ENCODE measurements around the gene ZMYM2.
"Not testable (repeated sequence)": the region's sequence is repeated elsewhere in the genome, so short reads cannot be mapped to it uniquely, and the experiment has no call there.

The ZMYM2 gene

GRCh38 chr13:19982447-19983043 lies 24.0 kb downstream of the ZMYM2 start:
- no peak for DNase-seq (ENCODE audit: low read depth)

DNA sequence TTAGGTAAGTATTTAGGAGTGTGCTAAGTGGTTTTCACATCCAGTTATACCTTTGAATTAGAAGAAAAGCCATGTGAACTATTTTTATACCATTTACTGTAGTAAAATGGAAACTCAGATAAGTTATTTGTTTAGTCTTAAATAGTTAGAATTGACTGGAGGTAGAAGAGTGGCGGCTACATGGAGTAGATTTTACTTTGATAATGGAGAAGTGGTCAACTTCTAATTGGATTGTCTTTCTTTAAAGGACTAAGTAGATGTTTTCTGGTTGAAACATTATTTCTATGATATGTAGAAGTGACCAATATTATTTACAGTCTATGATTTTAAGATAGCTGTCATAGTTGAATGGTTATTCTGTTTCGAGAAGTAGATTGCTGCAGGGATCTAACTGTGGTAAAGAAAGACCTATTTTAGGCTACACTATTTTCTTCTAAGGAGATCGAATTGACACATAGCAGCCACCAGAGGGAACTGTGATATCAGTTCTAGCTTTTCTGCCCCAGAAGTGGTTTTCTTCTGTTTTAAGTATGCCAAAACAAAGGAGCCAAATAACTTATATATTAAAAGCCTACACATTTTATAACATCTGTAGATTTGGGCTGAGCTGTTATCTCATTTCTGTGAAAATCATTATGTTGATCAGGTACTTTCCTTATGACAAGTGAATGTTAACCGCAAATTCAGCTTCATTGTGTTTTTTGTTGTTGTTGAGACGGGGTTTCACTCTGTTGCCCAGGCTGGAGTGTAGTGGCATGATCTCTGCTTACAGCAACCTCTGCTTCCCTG lies 26.1 kb downstream of the ZMYM2 start:
- peak; percentile 43 for DNase-seq (ENCODE audit: low read depth)

DNA sequence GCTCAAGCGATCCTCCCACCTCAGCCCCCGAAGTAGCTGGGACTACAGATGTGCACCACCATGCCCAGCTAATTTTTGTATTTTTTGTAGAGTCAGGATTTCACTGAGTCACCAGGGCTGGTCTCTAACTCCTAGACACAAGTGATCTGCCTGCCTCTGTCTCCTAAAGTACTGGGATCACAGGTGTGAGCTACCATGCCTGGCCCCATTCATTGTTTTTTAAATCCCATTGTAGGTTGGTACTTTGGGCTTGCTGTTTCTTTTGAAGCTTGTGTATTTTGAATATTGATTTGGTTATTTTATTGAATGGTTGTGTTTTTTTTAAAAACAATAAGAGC lies 26.7 kb downstream of the ZMYM2 start:
- no peak for DNase-seq (ENCODE audit: low read depth)

GRCh38 chr13:19991531-19991930 lies 33.0 kb downstream of the ZMYM2 start:
- DNase-seq (ENCODE audit: low read depth) = no peak

GRCh38 chr13:19993024-19993423 lies 34.5 kb downstream of the ZMYM2 start:
- no peak for DNase-seq (ENCODE audit: low read depth)

- no peak for DNase-seq (ENCODE audit: low read depth)
These were observed 40.4 kb downstream of the ZMYM2 start for GRCh38 chr13:19998960-19999359.

- no peak for DNase-seq (ENCODE audit: low read depth)
These were observed 41.6 kb downstream of the ZMYM2 start for GRCh38 chr13:20000062-20000552.

DNA sequence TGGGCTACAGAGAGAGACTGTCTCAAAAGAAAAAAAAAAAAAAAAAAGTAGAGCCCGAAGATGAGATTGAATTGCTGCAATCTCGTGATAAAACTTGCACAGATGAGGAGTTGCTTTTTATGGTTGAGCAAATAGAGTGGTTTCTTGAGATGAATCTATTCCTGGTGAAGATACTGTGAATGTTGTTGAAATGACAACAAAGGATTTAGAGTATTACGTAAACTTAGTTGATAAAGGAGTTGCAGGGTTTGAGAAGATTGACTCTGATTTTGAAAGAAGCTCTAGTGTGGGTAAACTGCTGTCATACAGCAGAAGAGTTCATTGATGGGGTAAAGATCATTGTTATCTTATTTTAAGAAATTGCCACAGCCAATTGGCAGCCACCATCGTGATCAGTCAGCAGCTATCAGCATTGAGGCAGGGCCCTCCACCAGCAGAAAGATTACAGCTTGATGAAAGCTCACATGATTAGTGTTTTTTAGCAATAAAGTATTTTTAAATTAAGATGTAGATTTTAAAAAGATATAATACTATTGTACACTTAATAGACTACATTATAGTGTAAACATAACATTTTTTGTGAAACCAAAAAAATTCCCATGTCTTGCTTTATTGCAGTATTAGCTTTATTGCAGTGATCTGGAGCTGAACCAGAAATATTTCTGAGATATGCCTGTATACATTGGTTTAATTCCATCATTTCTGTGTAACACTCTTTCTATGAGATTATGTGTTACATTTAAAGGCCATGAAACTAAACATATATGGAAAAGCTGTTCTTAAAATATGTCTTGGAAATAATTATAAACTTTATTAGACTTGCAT lies 43.1 kb downstream of the ZMYM2 start:
- DNase-seq (ENCODE audit: low read depth) = no peak

DNA sequence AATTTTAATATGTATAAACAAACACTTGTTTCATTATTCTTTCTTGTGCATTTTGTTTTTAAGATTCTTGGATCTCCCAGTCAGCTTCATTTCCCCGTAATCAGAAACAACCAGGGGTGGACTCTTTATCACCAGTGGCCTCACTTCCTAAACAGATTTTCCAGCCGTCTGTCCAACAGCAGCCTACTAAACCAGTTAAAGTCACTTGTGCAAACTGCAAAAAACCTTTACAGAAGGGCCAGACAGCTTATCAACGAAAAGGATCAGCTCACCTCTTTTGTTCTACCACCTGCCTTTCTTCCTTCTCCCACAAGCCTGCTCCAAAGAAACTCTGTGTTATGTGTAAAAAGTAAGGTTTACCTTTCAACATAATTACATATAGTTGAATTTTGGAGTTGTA lies 44.3 kb downstream of the ZMYM2 start:
- no peak for DNase-seq (ENCODE audit: low read depth)

DNA sequence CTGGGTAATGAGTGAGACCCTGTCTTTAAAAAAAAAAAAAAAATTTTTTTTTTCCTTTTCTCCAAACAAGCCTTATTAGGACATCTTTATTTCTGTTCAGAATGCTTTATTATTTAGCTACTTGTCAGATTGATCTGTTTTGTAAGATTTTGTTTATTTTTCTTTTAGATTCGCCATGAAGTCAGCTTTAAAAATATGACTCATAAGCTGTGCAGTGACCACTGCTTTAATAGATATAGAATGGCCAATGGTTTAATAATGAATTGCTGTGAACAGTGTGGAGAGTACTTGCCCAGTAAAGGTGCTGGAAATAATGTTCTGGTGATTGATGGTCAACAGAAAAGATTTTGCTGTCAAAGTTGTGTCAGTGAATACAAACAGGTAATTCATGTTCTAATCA lies 47.7 kb downstream of the ZMYM2 start:
- DNase-seq (ENCODE audit: low read depth) = no peak

DNA sequence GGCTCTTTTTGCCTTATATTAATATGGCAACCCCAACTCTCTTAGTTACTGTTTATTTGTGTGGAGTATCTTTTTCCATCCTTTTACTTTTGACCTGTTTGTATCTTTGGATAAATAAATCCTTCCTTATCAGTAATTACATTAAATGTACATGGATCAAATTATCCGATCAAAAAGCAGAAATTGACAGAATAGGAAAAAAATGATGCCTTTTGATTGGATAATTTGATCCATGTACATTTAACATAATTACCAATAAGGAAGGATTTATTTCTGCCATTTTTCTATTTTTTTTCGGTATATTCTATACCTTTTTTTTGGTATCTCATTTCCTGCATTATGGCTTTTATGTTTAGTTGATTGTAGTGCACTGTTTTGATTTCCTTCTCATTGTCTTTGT lies 57.2 kb downstream of the ZMYM2 start:
- no peak for DNase-seq (ENCODE audit: low read depth)

DNA sequence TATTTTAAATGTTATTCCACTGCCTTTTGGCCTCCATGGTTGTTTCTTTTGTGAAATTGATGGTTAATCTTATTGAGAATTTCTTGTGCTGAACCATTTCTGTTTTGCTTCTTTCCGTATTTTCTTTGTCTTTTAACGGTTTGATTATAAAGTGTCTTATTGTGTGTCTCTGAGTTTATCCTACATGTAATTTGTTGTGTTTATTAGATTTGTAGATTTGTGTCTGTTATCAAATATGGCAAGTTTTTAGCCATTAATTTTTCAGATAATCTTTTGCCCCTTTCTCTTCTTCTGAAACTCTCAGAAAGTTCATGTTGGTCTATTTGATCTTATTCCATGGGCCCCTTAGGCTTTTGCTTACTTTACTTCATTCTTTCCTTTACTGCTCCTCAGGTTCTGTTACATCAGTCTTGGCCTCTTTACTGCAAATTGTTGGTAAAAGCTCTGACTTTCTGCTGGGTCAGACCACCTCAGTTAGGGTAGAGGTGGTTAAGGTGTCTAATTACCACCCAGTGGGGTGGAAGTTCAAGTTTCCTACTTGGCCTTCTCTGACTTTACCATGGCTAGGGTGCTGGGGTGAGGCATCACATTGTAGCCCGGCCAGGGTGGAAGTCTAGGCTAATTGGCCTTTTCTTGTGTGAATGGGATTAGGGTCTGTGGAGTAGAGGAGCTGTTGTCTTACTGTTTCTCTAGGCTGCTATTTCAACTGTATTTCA lies 58.3 kb downstream of the ZMYM2 start:
- no peak for DNase-seq (ENCODE audit: low read depth)

GRCh38 chr13:20017365-20017711 lies 58.8 kb downstream of the ZMYM2 start:
- no peak for DNase-seq (ENCODE audit: low read depth)

DNA sequence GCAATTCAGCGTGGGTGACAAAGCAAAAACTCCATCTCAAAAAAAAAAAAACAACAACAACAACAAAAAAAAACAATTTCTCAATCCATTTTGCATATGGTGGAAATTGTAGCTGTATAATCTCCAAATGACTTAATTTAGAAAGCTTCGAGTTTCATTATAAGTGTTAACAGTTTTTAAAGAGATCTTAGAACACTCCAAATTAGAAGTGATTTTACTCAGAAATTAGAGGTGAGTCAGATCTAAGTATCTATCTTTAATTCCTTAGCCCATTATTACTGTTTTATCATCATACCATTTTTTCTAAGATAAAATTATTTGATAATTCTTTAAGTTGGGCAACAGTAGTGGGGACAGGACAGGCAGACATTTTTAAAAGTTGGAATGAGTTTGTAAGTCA lies 60.5 kb downstream of the ZMYM2 start:
- no peak for DNase-seq (ENCODE audit: low read depth)

GRCh38 chr13:20024702-20025101 lies 66.2 kb downstream of the ZMYM2 start:
- no peak for DNase-seq (ENCODE audit: low read depth)

- DNase-seq (ENCODE audit: low read depth) = no peak
These were observed 70.4 kb downstream of the ZMYM2 start for GRCh38 chr13:20028953-20029352.

- no peak for DNase-seq (ENCODE audit: low read depth)
These were observed 75.0 kb downstream of the ZMYM2 start for GRCh38 chr13:20033486-20033885.

GRCh38 chr13:20035130-20035529 lies 76.6 kb downstream of the ZMYM2 start:
- DNase-seq (ENCODE audit: low read depth) = no peak

- no peak for DNase-seq (ENCODE audit: low read depth)
These were observed 79.4 kb downstream of the ZMYM2 start for GRCh38 chr13:20037908-20038307.

DNA sequence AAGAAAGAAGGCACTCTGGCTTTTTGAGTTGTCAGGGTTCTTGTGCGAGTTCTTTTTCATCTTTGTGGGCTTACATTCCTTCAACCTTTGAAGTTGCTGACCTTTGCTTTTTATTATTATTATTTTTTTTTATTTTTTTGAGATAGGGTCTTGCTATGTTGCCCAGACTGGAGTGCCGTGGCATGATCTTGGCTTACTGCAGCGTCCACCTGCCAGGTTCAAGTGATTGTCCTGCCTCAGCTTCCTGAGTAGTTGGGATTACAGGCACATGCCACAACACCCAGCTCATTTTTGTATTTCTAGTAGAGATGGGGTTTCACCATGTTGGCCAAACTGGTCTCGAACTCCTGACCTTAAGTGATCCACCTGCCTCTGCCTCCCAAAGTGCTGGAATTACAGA lies 84.1 kb downstream of the ZMYM2 start:
- not testable (repeated sequence) for DNase-seq (ENCODE audit: low read depth)

GRCh38 chr13:20043207-20043925 lies 84.8 kb downstream of the ZMYM2 start:
- DNase-seq (ENCODE audit: low read depth) = no peak

DNA sequence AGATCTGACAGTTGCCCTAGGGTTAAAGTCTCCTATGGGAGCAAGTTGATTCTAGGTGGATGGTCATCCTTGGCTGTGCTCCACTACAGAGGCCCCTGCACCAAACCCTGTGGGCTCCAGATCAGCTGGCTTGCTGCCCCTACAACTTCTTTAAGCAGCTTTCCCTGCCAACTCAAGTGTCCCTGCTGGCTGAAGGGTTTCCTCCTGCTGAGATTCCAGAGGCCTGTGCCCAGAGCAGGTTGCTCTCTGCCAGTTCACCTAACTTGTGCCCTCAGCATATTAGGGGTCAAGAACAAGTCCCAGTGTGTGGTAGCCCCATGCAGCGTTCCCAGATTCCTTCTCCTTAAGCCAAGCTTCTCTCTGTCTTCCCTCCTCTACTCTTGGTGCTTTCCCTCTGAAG lies 85.6 kb downstream of the ZMYM2 start:
- DNase-seq (ENCODE audit: low read depth) = no peak
